Endothelial cell (in vitro differentiated cells): ENCODE results near the gene MMP2. TPM values are rescaled to one million over a fixed set of nuclear protein-coding genes. Genes with fewer than 3 reads are reported as not detected.

Source experiments
- DNase-seq: peaks from one replicate; pipeline ENCODE4 v3.0.0; 2021; ENCODE audit warnings: low spot score
- H3K27ac Mint-ChIP-seq: one replicate; pipeline ENCODE4 v1.8.0; 2021; ENCODE audit warnings: mixed read lengths, inconsistent platforms; ENCODE audit not compliant: unreplicated experiment
- H3K27me3 Mint-ChIP-seq: one replicate; pipeline ENCODE4 v1.8.0; 2021; ENCODE audit warnings: mild to moderate bottlenecking, moderate library complexity, mixed read lengths, inconsistent platforms; ENCODE audit not compliant: unreplicated experiment
- H3K36me3 Mint-ChIP-seq: one replicate; pipeline ENCODE4 v1.8.0; 2021; ENCODE audit warnings: mild to moderate bottlenecking, low read depth, mixed read lengths, inconsistent platforms; ENCODE audit not compliant: unreplicated experiment
- H3K4me1 Mint-ChIP-seq: one replicate; pipeline ENCODE4 v1.8.0; 2021; ENCODE audit warnings: mild to moderate bottlenecking, mixed read lengths, inconsistent platforms; ENCODE audit not compliant: unreplicated experiment
- H3K4me3 Mint-ChIP-seq: one replicate; pipeline ENCODE4 v1.8.0; 2021; ENCODE audit warnings: mild to moderate bottlenecking, mixed read lengths, inconsistent platforms; ENCODE audit not compliant: unreplicated experiment
- H3K9me3 Mint-ChIP-seq: one replicate; pipeline ENCODE4 v1.8.0; 2021; ENCODE audit warnings: mixed read lengths, inconsistent platforms; ENCODE audit not compliant: unreplicated experiment
- total RNA-seq: library from RNA; stranded (reverse); fragmentation: NEBNext Ultra II Directional; extraction: Animal tissue kit (Norgen Biotek cat#: 25700); gene quantifications from one replicate; pipeline ENCODE4 v1.2.1, GENCODE V29; 2021; ENCODE audit not compliant: unreplicated experiment
- TF ChIP-seq, protein P1 (sequence below): fragments of 200-600 bp; sonication (generic); IDR thresholded peaks from one replicate; pipeline ENCODE4 v1.5.0; 2021; ENCODE audit warnings: antibody characterized with exemption; ENCODE audit not compliant: unreplicated experiment

The MMP2 gene
- total RNA-seq, 1 donor from 2014 or later: 422 TPM

DNA sequence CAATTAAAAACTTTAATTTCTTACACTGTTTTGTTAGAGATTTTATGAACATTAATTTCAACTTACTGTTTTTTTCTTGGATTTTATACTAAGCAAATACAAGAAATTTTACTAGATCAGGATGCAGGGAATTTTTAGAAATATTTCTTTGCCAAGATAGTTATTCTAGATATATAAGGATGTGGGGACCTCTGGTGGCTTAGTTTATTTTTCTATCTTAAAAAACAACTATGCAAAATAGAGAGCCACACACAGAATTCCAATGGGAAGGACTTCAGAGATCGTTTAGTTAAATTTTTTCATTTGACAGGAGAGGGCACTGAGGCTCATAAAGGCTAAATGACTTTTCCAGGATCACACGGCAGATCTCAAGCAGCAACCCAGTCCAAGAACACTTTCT lies 64.5 kb downstream of the MMP2 start:
- TF ChIP-seq, protein P1, sequence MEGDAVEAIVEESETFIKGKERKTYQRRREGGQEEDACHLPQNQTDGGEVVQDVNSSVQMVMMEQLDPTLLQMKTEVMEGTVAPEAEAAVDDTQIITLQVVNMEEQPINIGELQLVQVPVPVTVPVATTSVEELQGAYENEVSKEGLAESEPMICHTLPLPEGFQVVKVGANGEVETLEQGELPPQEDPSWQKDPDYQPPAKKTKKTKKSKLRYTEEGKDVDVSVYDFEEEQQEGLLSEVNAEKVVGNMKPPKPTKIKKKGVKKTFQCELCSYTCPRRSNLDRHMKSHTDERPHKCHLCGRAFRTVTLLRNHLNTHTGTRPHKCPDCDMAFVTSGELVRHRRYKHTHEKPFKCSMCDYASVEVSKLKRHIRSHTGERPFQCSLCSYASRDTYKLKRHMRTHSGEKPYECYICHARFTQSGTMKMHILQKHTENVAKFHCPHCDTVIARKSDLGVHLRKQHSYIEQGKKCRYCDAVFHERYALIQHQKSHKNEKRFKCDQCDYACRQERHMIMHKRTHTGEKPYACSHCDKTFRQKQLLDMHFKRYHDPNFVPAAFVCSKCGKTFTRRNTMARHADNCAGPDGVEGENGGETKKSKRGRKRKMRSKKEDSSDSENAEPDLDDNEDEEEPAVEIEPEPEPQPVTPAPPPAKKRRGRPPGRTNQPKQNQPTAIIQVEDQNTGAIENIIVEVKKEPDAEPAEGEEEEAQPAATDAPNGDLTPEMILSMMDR: no peak
- Mint-ChIP-seq H3K27ac (no peak overlapping the region), H3K27me3 (no peaks in the 10 kb centered on the region), H3K36me3 (no peaks in the 10 kb centered on the region), H3K4me1 (no peaks in the 10 kb centered on the region), H3K4me3 (no peak overlapping the region), H3K9me3 (no peaks in the 10 kb centered on the region)
- DNase-seq: no peak

DNA sequence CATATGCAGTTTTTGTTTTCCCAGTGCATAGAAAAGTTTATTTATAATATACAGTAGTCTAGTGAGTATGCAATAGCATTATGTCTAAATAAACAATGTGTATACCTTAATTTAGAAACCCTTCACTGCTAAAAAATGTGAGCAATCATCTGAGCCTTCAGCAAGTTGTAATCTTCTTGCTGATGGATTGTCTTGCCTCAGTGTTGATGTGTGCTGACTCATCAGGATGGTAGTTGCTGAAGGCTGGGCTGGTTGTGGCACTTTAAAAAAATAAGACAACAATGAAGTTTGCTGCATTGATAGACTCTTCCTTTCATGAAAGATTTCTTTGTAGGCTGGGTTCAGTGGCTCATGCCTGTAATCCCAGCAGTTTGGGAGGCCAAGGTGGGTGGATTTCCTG lies 73.6 kb downstream of the MMP2 start:
- Mint-ChIP-seq H3K27me3 (no peaks in the 10 kb centered on the region), H3K4me3 (no peak overlapping the region), H3K4me1 (peaks cover 7% of the 10 kb centered on the region), H3K9me3 (no peaks in the 10 kb centered on the region), H3K27ac (no peak overlapping the region), H3K36me3 (peaks cover 15% of the 10 kb centered on the region)
- TF ChIP-seq, protein P1: no peak
- no peak for DNase-seq

DNA sequence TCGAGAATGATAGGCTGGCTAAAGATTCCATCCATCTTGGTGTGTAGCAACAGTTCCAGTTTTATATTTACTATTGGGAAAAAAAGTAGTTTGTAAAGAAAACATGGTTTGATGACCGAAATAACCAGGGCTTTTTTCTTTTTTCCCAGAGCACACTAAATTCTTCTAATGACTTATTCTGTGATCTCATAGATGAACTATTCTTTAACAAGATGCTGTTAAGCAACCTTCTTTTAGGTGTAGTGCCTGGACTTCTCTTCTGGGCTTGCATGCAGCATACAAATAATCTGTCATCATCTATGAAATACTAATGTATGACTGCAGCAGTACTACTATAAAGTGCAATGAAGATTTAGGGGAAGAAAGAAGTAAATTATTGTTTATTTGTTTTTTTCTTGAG lies 76.4 kb downstream of the MMP2 start:
- H3K27me3 Mint-ChIP-seq: no peaks in the 10 kb centered on the region
- H3K27ac Mint-ChIP-seq: no peak overlapping the region
- peaks cover 21% of the 10 kb centered on the region for H3K4me1 Mint-ChIP-seq
- H3K4me3 Mint-ChIP-seq: no peak overlapping the region
- no peak for DNase-seq
- H3K9me3 Mint-ChIP-seq: no peaks in the 10 kb centered on the region
- TF ChIP-seq, protein P1: no peak
- H3K36me3 Mint-ChIP-seq: peaks cover 15% of the 10 kb centered on the region

Other genes starting within 250 kb of the MMP2 start
- gene IRX6, start 155.0 kb upstream of the MMP2 start, total RNA-seq: 0.82 TPM
- gene LPCAT2, start 29.9 kb downstream of the MMP2 start, total RNA-seq: 25.5 TPM
- gene CAPNS2, start 87.5 kb downstream of the MMP2 start, total RNA-seq: 1.2 TPM
- gene SLC6A2, start 176.8 kb downstream of the MMP2 start, total RNA-seq: not detected